GM12801 (cell line): ENCODE results near the gene FRMPD1.

Source experiments
- TF ChIP-seq, protein P1 (sequence below): IDR thresholded peaks from one replicate; pipeline ENCODE4 v1.5.1; 2011; ENCODE audit warnings: control low read depth; ENCODE audit not compliant: insufficient read length; ENCODE audit errors: extremely low read depth

Gene FRMPD1

DNA sequence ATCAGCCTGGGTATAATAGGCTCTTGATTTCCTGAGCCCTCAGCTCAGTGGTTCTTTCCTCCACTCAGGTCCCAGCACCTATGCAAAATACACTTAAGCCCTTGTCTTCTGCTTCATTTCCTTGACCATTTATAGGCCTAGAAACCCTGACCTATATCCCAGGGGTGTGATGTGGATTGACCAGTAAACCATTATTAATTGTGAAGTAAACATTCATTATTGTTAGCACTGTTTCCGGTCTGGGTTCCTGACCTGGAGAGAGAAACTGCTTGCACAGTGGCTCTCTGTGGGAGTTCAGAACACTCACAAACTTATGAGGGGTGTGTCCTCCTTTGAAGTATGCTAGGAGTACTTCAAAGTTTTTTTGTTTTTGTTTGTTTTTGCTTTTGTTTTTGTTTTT is 38.8 kb upstream of the FRMPD1 start:
- TF ChIP-seq, protein P1, sequence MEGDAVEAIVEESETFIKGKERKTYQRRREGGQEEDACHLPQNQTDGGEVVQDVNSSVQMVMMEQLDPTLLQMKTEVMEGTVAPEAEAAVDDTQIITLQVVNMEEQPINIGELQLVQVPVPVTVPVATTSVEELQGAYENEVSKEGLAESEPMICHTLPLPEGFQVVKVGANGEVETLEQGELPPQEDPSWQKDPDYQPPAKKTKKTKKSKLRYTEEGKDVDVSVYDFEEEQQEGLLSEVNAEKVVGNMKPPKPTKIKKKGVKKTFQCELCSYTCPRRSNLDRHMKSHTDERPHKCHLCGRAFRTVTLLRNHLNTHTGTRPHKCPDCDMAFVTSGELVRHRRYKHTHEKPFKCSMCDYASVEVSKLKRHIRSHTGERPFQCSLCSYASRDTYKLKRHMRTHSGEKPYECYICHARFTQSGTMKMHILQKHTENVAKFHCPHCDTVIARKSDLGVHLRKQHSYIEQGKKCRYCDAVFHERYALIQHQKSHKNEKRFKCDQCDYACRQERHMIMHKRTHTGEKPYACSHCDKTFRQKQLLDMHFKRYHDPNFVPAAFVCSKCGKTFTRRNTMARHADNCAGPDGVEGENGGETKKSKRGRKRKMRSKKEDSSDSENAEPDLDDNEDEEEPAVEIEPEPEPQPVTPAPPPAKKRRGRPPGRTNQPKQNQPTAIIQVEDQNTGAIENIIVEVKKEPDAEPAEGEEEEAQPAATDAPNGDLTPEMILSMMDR = no peak

DNA sequence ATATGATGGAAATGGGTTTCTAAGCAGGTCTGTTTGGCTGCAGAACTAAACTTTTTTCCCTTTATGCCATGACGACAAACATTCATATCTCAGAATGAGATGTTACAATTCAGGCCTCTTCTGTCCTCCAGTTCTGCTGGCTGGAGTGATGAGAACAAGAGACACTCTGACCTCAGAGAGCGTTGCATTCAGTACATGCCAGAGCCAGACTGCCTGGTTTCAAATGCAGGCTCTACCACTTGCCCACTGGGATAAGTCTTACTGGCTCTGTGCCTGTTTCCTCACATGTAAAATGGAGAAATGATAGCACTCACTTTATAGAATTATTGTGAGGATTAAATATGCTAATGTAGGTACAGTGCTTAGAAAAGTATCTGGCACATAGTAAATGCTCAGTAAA is 33.6 kb upstream of the FRMPD1 start:
- TF ChIP-seq, protein P1 = no peak

DNA sequence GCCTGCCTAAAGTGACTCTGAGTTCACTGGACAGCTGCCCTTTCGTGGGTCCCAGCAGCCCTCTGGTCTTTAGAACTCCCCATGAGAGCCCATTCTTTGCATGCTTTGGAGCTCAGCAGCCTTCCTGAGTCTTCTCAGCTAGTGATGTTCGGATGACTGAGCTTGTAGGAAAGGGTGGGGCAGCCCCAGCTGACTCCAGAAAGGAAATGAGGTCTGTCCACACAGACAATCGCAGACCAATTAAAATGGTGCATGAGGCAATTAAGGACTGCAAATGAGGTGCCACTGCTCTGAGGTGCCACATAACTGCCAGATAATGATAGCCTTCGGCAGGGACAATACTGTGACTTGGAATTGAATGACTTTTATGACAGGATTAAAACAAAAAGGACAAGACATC is 32.9 kb upstream of the FRMPD1 start:
- TF ChIP-seq, protein P1 = no peak

DNA sequence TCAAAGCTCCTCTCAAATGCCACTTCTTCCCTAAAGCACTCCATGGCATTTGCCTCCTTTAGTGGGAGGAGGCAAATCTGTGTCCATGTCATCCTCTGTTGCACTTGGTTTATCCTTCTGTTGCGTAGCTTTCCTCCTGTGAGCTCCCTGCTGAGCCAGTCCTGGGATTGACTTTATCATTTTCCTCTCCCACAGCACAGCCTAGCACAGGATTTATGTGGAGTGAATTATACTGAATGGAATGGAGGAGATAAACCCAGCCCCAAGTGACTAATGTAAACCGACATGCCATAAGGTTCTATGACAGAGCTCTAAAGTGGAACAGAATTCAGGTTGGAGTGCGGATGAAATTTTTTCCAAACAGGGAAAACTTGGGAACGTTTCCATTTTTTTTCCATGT is 31.9 kb upstream of the FRMPD1 start:
- TF ChIP-seq, protein P1 = no peak

DNA sequence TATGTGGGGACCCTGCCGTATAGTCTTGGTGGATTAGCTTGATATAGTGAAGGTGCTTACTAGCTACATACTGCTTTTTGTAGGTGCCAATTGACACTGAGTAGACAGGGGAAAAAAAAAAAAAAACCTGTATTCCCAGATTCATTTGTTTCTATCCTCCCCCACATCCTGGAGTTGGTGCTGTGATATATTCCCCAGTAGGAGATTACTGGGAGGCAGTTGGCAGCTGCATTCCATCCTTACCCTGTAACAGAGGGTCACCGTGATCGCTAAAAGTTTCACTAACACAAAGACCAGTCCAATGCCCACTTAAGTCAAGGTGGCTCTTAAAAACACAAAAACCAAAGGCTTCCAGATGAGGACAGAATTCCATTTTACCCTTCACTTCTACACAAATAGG is 30.9 kb upstream of the FRMPD1 start:
- TF ChIP-seq, protein P1 = no peak

DNA sequence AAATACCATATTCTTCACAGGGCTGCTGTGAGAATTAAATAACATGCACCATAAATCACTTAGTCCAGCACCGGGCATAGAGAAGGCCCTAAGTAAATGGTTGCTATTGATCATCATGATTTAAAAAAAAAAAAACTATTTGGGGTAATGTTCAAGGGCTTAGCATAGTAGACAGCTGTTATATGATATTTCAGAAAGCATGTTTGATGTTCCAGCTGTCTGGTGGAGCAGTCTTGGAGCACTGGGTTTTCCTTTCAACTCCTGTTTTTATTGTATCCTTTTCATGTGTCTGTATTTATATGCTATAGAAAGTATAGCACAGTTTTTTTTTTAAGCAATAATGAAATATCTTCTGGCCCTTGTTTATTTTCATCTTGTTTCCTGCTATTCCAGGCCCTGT is 30.4 kb upstream of the FRMPD1 start:
- TF ChIP-seq, protein P1 = no peak

DNA sequence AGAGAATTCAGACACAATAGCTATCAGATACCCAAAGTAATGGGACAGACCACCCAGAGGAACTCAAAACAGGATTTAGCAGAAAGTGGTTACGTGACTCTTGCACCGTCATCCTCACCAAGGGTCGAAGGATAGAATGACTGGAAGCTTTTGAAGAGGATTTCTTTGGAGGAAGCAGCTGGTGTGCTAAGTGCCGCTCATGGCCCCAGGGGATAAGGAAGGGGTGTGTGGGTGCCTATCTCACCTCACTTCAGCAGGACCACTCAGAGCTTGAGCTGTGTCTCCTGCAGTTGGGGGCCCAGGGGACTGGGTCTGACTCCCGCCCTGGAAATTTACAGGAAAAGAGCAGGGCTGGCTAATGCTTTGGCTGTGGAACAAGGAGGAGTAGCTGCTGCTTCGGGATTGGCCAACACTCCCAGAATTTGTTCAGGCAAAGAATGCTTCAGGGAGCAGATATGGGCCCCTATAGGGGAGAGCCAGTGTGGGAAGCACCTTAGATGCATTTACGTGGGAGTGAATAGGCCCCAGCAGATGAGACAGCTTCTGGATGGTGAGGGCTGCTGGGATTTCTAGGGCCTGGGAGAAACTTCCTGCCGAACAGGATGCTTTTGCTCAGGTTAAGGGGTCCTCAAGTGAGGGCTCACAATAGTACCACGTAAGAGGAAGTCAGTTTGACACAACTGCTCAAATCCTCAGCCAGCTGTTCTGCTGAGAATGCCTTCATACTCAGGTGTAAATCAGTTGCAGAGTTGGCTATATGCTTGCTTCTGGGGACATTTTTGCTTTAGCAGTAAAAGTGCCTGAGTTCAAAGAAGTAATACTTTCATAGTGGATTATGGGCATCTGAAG is 29.3 kb upstream of the FRMPD1 start:
- TF ChIP-seq, protein P1 = no peak
